ENCODE results near the gene FAM222A.

DNA sequence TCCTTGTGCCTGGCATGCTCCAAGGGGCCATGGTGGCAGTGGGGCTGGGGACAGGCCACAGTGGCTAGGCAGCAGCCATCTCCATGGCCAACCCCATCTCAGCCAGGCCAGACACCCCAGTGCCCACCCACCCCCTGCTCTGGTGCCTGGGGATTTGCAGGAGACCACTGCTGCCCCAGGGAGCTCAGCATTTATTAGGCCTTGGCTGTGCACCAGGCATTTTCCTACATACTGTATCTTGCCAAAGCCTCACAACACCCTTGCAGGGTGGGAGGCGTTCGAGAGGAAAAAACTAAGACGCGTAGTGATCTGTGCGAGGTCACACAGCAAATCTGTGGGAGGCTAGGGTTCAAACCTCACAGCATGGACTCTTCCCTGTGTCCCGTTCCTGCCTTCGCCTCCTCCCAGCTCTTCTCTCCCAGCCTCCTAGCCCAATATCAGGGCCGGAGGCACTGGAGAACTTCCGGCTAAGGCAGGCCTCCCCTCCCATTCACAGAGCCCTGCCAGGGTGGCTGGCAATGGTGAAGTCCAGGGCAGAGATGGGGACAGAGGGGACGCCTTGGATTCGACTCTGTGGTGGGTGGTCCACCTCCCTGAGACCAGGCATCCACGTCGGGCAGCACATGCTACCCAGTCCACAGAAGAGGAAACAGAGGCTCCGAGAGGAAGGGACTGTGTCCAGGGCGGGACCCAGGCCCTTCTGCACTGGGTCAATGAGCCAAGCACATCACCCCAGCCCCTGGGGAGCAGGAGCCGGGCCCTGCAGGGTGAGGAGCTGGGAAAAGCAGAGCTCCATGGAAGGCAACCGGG, 57.4 kb downstream of the FAM222A start:
- TF ChIP-seq POLR2A (IDR thresholded peaks at IDR 0.05; ENCODE audit: low read length) = no peak
- TF ChIP-seq GATA1 (IDR thresholded peaks at IDR 0.05; ENCODE audit: low read depth, low read length) = no peak

Data from erythroblast (primary cell).